Activated CD4-positive, alpha-beta memory T cell treated with anti-CD3 and anti-CD28 coated beads for 36 hours (primary cell): ENCODE measurements around the gene DNAJB7. TPM values are rescaled to one million over a fixed set of nuclear protein-coding genes. Genes with fewer than 3 reads are reported as not detected.
"Not testable (repeated sequence)": the region's sequence is repeated elsewhere in the genome, so short reads cannot be mapped to it uniquely, and the experiment has no call there.

ENCODE experiments used
- CTCF ChIA-PET: fragments of 350-600 bp; sonication (Branson Sonifier 250); formaldehyde crosslinking; loops from one replicate; lab custom pipeline; 2021; ENCODE audit warnings: antibody characterized with exemption, inconsistent platforms; lab: Charles Lee
- POLR2A ChIA-PET: fragments of 350-600 bp; sonication (Branson Sonifier 250); formaldehyde crosslinking; loops from one replicate; lab custom pipeline; 2021; ENCODE audit warnings: antibody characterized with exemption; lab: Charles Lee
- DNase-seq: peaks from one replicate; pipeline ENCODE4 v3.0.0-alpha.2; 2020
- H3K27ac Mint-ChIP-seq: one replicate; pipeline ENCODE4 v1.8.0; 2021; ENCODE audit warnings: mixed read lengths
- H3K27me3 Mint-ChIP-seq: one replicate; pipeline ENCODE4 v1.8.0; 2021; ENCODE audit warnings: mixed read lengths
- H3K36me3 Mint-ChIP-seq: one replicate; pipeline ENCODE4 v1.8.0; 2021; ENCODE audit warnings: mixed read lengths
- H3K4me1 Mint-ChIP-seq: one replicate; pipeline ENCODE4 v1.8.0; 2021; ENCODE audit warnings: low read depth, mixed read lengths
- H3K4me3 Mint-ChIP-seq: one replicate; pipeline ENCODE4 v1.8.0; 2021; ENCODE audit warnings: mild to moderate bottlenecking, mixed read lengths
- H3K9me3 Mint-ChIP-seq: one replicate; pipeline ENCODE4 v1.8.0; 2021; ENCODE audit warnings: mixed read lengths
- intact Hi-C: fragments of 100-400 bp; cut with micrococcal nuclease; formaldehyde crosslinking; loops from one replicate; pipeline ENCODE4 v1.15.1; 2023
- total RNA-seq, 2 experiments: library from RNA; stranded (reverse); gene quantifications; one replicate each; pipeline ENCODE4 v1.2.3, GENCODE V29; 2021

The DNAJB7 gene
- total RNA-seq, 2 experiments from 2014 or later = not detected

DNA sequence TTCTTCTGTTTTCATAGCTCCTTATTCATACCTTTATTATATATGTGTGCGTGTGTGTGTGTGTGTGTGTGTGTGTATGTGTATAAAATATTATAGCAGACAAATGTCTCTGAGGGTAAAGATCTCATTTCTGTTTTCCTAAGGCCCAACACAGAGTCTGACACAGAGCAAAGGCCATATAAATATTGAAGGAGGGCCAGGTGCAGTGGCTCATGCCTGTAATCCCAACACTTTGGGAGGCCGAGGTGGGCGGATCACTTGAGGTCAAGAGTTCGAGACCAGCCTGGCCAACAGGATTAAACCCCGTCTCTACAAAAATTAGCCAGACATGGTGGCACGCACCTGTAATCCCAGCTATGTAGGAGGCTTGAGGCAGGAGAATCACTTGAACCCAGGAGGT, 6.5 kb upstream of the DNAJB7 start:
- intact Hi-C loops, H3K27me3 Mint-ChIP-seq, DNase-seq, H3K9me3 Mint-ChIP-seq, H3K36me3 Mint-ChIP-seq, H3K4me3 Mint-ChIP-seq, H3K4me1 Mint-ChIP-seq, H3K27ac Mint-ChIP-seq, POLR2A ChIA-PET: not testable (repeated sequence)
- CTCF ChIA-PET = interaction anchor here (1.9 kb wide), 1 partner anchor 54 kb away, joined by 6 read pairs; no protein-coding TSS in a partner anchor

DNA sequence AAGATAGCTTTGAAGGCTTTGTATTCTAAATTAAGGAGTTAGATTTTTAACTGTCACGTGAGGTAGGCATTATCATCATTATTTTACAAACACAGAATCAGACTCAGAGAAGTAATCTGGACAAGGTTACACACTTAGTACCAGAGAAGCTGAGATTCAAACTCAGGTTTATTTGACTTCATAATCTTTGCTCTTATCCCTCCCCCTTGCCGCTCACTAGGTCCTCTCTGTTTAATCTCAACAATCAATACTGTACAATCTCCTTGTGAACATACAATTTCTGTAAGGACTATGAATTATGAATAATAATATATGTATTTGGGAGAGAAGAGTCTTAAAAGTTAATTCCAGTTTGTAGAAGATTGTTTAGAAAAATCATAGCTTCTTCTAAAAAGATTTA, 5.2 kb upstream of the DNAJB7 start:
- ChIA-PET CTCF (interaction anchor here (0.8 to 1.9 kb wide), 3 partner anchors 10 to 431 kb away, joined by 3 to 6 read pairs (median 3); partner anchors contain the start of genes ST13 and XPNPEP3), POLR2A (interaction anchor here (1.3 kb wide), 1 partner anchor 10 kb away, joined by 3 read pairs; the partner anchor contains the start of genes ST13 and XPNPEP3)
- intact Hi-C loops = no loop called here
- no peaks in the 10 kb centered on the region for H3K27me3 Mint-ChIP-seq
- no peak overlapping the region for H3K27ac Mint-ChIP-seq
- DNase-seq = no peak
- H3K36me3 Mint-ChIP-seq = peaks cover 8% of the 10 kb centered on the region
- H3K4me1 Mint-ChIP-seq = peaks cover 8% of the 10 kb centered on the region
- no peak overlapping the region for H3K4me3 Mint-ChIP-seq
- no peaks in the 10 kb centered on the region for H3K9me3 Mint-ChIP-seq

DNA sequence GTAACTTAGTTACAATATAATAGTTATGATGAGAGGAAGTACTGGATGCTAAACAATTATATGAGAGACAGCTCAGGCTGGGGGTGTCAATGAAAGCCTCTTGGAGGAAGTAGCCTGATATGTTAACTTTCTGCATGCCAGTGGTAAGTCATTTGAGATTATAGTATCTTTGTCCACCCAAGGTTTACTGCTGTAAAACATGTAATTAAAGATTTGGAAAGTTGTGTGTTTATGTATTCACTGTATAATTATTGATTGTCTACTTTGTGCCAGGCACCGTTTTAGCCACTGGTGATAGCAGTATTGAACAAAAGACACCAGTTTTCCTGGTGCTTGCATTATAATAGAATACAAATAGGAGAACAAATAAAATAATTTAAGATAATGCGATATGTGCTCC, 624 bp upstream of the DNAJB7 start:
- intact Hi-C loops = no loop called here
- Mint-ChIP-seq H3K9me3 (no peaks in the 10 kb centered on the region), H3K36me3 (peaks cover 3% of the 10 kb centered on the region), H3K4me3 (no peak overlapping the region), H3K4me1 (peaks cover 24% of the 10 kb centered on the region), H3K27ac (no peak overlapping the region), H3K27me3 (no peaks in the 10 kb centered on the region)
- CTCF ChIA-PET = no interaction called here
- DNase-seq = no peak
- POLR2A ChIA-PET = no interaction called here

DNA sequence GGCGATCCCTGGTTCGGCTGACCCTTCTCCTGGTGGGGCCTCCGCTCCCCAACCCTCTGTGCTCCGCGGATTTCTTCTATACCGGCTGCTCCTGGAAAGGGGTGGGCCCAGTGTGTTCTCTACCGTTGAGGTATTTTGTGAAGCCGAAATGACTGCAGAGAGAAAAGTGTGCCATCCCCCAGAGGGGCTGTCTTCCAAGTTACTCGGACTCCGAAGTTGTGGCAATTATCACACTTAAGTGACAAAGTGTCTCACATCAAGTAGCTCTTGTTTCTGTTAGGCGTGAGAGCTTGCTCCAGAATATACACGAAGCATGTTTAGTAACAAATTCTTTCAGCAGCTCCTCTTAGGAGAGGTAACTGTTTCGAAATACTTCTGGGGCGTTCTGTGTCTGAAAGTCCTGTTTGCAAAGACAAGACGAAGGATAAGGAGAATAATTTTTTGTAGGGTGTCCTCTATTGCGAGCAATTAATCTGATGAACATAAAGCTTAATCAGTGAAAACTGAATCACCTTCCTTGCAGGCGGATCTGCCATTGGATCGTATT, 4.5 kb downstream of the DNAJB7 start:
- H3K27me3 Mint-ChIP-seq = no peaks in the 10 kb centered on the region
- H3K9me3 Mint-ChIP-seq = no peaks in the 10 kb centered on the region
- H3K36me3 Mint-ChIP-seq = peaks cover 6% of the 10 kb centered on the region
- POLR2A ChIA-PET = interaction anchor here (0.7 to 2.1 kb wide), 7 partner anchors 9 to 234 kb away, joined by 3 to 9 read pairs (median 3); partner anchors contain the start of gene SLC25A17
- peak overlapping the region; percentile 98 for H3K4me3 Mint-ChIP-seq
- intact Hi-C loops = loop anchor here (2.0 to 10.0 kb wide), 8 partner anchors 41 to 813 kb away; partner anchors contain the start of genes ACO2, MRTFA, PHF5A and RANGAP1
- CTCF ChIA-PET = interaction anchor here (0.6 to 3.1 kb wide), 6 partner anchors 9 to 174 kb away, joined by 3 to 20 read pairs (median 4); no protein-coding TSS in a partner anchor
- DNase-seq = no peak
- peaks cover 44% of the 10 kb centered on the region for H3K4me1 Mint-ChIP-seq
- peak overlapping the region; percentile 99 for H3K27ac Mint-ChIP-seq

DNA sequence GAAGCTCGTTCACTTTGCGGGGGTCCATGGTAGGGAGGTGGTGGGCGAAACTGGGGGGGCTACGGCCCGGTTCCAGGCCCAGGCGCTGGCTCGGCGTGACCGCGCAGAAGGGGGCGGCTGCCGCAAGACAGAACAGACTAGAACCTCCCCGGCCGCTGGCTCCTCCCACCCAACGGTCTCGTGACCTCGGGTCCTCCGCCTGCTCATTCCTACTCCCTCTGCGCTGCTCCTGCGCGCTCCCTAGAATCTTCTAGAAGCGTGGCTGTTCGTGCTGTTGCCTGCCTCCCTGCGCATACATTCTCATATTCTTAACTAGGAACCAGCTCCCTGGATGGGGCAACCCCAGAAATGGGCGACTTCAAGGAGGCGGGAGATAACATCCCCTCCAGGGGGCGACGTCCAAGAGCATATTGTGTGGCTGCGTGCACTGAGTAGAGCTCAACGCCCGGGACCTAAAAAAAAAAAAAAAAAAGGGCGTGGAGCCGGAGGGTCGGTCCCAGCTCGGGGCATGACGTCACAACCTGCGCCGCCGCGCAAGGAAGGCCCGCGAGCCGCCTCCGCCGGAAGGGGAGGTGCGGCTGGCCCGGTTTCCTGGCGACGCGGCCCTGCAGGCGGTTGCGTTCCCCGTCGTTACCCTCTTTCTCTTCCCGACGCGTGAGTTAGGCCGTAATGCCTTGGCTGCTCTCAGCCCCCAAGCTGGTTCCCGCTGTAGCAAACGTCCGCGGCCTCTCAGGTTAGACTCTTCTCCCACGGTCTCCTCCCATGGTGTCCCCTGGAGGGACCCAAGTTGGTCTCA, 5.2 kb downstream of the DNAJB7 start, which contains the start of the genes ST13 and XPNPEP3:
Gene ST13 (minus strand): TSS at position 127 of the 796 bp plus-strand sequence. CDS start 99 bp downstream, at position 28.
Gene XPNPEP3 (plus strand): TSS at position 636 of the 796 bp plus-strand sequence. CDS start 34 bp downstream, at position 670.
- Mint-ChIP-seq H3K27me3 (no peaks in the 10 kb centered on the region), H3K4me1 (peaks cover 48% of the 10 kb centered on the region), H3K9me3 (no peaks in the 10 kb centered on the region), H3K4me3 (peak within 1 kb of the TSS; percentile 98), H3K36me3 (peaks cover 6% of the 10 kb centered on the region), H3K27ac (peak within 1 kb of the TSS; percentile 99)
- intact Hi-C loops = loop anchor here (1.0 to 10.0 kb wide), 10 partner anchors 37 to 812 kb away; partner anchors contain the start of genes ACO2, MRTFA, PHF5A and RANGAP1
- ChIA-PET CTCF (interaction anchor here (0.6 to 3.1 kb wide), 6 partner anchors 10 to 174 kb away, joined by 3 to 20 read pairs (median 4); no protein-coding TSS in a partner anchor), POLR2A (interaction anchor here (0.7 to 2.1 kb wide), 6 partner anchors 10 to 235 kb away, joined by 3 to 9 read pairs (median 3); partner anchors contain the start of gene SLC25A17)
- DNase-seq = peak; percentile 98

DNA sequence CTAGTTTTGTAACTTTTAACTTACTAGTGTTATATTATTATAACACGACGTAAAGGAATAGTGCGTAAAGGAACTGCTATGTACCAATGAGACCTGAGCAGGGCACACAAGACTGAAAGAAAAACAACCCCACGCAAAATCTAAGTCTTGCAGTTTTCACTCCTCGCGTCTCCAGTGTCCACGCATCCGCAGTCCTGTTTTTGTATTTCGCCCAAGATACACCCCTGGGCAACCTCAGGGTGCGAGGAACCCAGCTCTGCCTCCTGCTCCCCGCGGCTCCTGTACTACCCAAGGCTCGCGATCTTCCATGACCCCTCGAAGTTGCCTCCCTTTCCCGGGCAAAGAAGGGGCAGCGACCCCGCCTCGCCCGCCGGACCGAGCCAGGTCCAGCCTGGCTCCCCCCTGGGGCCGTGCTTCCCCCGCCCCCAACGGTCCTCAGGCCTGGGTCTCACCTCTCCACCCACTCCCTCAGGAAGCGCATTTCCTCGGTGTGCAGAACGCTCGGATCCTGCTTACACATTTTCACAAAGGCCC, 5.9 kb downstream of the DNAJB7 start:
- ChIA-PET POLR2A (interaction anchor here (1.0 to 2.1 kb wide), 3 partner anchors 37 to 173 kb away, joined by 3 to 9 read pairs (median 3); partner anchors contain the start of gene SLC25A17), CTCF (interaction anchor here (0.9 to 3.1 kb wide), 3 partner anchors 38 to 173 kb away, joined by 3 to 20 read pairs (median 14); no protein-coding TSS in a partner anchor)
- Mint-ChIP-seq H3K27ac (peak overlapping the region; percentile 99), H3K4me3 (peak overlapping the region; percentile 98), H3K9me3 (no peaks in the 10 kb centered on the region), H3K27me3 (no peaks in the 10 kb centered on the region), H3K36me3 (peaks cover 6% of the 10 kb centered on the region), H3K4me1 (peaks cover 53% of the 10 kb centered on the region)
- DNase-seq = no peak
- intact Hi-C loops = loop anchor here (1.0 to 10.0 kb wide), 10 partner anchors 37 to 811 kb away; partner anchors contain the start of genes ACO2, MRTFA, PHF5A and RANGAP1

DNA sequence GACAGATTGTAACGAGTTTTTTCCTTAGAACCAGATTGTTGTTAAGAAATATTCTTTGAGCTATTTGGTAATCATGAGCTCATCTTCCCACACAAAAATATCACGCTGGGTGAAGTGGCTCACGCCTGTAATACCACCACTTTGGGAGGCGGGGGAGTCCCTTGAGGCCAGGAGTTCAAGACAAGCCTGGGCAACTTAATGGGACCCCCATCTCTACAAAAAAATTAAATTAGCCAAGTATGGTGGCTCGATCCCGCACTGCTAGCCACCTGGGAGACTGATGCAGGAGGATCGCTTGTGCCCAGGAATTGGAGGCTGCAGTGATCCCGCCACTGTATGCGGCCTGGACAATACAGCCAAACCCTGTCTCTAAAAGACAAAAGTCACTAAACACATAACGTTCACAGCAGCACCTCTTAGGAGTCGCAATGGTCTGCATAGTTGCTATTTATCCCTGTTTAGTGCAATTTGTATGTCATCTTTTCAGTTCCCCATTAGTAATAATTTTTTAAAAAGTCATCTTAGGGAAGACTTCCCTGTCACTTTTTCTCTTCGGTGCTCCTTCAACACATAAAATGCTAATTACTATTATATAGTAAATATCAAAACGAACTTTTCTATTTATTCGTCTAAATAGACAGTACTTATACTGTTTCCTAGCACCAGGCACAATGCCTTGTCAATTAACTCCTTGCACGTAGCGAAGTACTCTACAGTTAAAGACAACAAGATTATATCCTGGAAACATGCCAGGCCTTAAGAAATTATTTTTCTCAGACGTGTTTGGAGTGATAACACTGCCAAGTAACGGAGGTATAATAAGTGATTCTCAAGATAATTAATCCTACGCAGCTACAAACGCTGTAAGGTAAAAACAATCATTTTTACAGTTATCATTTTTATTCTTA, 6.6 kb downstream of the DNAJB7 start:
- Mint-ChIP-seq H3K36me3 (peaks cover 4% of the 10 kb centered on the region), H3K9me3 (no peaks in the 10 kb centered on the region), H3K27me3 (no peaks in the 10 kb centered on the region), H3K4me3 (peak overlapping the region; percentile 98), H3K27ac (peak overlapping the region; percentile 99), H3K4me1 (peaks cover 58% of the 10 kb centered on the region)
- POLR2A ChIA-PET = interaction anchor here (2.1 kb wide), 1 partner anchor 36 kb away, joined by 9 read pairs; the partner anchor contains the start of gene SLC25A17
- intact Hi-C loops = loop anchor here (5.0 to 10.0 kb wide), 7 partner anchors 97 to 811 kb away; partner anchors contain the start of genes ACO2, MRTFA, PHF5A and RANGAP1
- CTCF ChIA-PET = interaction anchor here (0.9 to 3.1 kb wide), 3 partner anchors 37 to 172 kb away, joined by 3 to 20 read pairs (median 11); no protein-coding TSS in a partner anchor
- peak; percentile 23 for DNase-seq

DNA sequence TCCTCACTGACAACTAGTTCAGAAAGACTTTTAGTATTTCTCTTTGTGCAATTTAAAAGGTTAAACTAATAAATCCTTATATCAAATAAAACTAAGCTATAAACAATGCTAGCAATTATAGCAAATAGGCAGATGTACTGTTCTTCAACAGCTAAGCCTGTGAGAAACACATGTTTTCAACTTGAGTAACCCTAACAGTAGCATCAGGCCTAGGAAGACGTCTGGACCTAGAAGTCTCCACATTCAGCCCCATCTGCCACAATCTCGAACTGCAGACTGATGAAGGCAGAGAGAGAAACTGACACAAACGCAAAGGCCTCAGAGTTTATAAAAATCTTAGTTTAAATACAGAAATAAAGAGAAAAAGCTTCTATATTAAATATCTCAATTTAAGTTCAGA, 8.0 kb downstream of the DNAJB7 start:
- intact Hi-C loops = loop anchor here (10.0 kb wide), 1 partner anchor 809 kb away; no protein-coding TSS in a partner anchor
- POLR2A ChIA-PET = interaction anchor here (2.1 kb wide), 1 partner anchor 23 kb away, joined by 5 read pairs; no protein-coding TSS in a partner anchor
- Mint-ChIP-seq H3K27ac (no peak overlapping the region), H3K4me1 (peaks cover 54% of the 10 kb centered on the region), H3K36me3 (peaks cover 6% of the 10 kb centered on the region), H3K4me3 (no peak overlapping the region), H3K9me3 (no peaks in the 10 kb centered on the region), H3K27me3 (no peaks in the 10 kb centered on the region)
- no peak for DNase-seq
- CTCF ChIA-PET = interaction anchor here (1.1 to 1.5 kb wide), 4 partner anchors 15 to 171 kb away, joined by 3 to 12 read pairs (median 6); no protein-coding TSS in a partner anchor

DNA sequence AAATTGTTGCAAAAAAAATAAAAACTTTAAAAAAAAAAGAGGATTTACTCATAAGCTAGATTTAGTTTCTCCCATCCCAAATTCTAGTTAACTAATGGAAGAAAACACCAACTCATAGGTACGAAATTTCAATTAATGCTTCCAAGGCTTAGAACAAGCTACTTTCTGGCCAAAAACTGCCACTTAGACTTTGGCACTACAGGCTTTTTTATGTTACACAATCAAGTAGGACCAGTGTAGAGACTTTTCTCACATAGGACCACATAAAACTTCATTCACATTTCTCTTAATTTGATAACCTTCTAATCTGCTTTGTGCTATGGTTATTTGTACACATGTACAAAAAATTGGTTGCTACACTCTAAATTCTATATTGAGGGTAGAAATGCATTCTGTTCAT, 8.6 kb downstream of the DNAJB7 start:
- Mint-ChIP-seq H3K4me1 (peaks cover 51% of the 10 kb centered on the region), H3K36me3 (peaks cover 6% of the 10 kb centered on the region), H3K27ac (no peak overlapping the region), H3K27me3 (no peaks in the 10 kb centered on the region), H3K9me3 (no peaks in the 10 kb centered on the region), H3K4me3 (no peak overlapping the region)
- intact Hi-C loops = loop anchor here (10.0 kb wide), 1 partner anchor 809 kb away; no protein-coding TSS in a partner anchor
- ChIA-PET CTCF (interaction anchor here (0.6 to 1.8 kb wide), 4 partner anchors 14 to 171 kb away, joined by 3 to 5 read pairs (median 3); no protein-coding TSS in a partner anchor), POLR2A (interaction anchor here (2.1 kb wide), 1 partner anchor 22 kb away, joined by 5 read pairs; no protein-coding TSS in a partner anchor)
- DNase-seq = no peak

DNA sequence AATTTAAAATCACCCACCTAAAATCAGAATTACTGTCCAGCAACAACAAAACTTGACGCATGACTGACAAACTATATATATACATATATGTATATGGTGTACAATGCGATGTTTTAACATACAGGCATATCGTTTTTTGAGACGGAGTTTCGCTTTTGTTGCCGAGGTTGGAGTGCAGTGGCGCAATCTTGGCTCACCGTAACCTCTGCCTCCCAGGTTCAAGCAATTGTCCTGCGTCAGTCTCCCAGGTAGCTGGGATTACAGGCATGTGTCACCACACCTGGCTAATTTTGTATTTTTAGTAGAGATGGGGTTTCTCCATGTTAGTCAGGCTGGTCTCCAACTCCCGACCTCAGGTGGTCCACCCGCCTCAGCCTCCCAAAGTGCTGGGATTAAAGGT, 16.1 kb downstream of the DNAJB7 start:
- intact Hi-C loops, H3K27ac Mint-ChIP-seq, H3K4me3 Mint-ChIP-seq, CTCF ChIA-PET, H3K9me3 Mint-ChIP-seq, DNase-seq, H3K27me3 Mint-ChIP-seq, POLR2A ChIA-PET: not testable (repeated sequence)
- Mint-ChIP-seq H3K36me3 (peaks cover 31% of the 10 kb centered on the region), H3K4me1 (peaks cover 13% of the 10 kb centered on the region)
